NOMO-1 treated with DMSO at 0.1 percent for 48 hours (cell line): ENCODE results near the gene CALM3.

Experiments used
- DNase-seq: peaks from one replicate; lab custom pipeline; 2025; ENCODE audit not compliant: unreplicated experiment; lab: John Stamatoyannopoulos, UW

The CALM3 gene

GRCh38 chr19:46599716-46600373 lies 1.3 kb upstream of the CALM3 start:
- DNase-seq: no peak

- peak; percentile 98 for DNase-seq
Observed at GRCh38 chr19:46600384-46601317, 479 bp upstream of the CALM3 start.

GRCh38 chr19:46602392-46603194 lies 1.5 kb downstream of the CALM3 start:
- no peak for DNase-seq

GRCh38 chr19:46603195-46603637 lies 2.1 kb downstream of the CALM3 start:
- DNase-seq: no peak

- DNase-seq: no peak
Observed at GRCh38 chr19:46603752-46604231, 2.7 kb downstream of the CALM3 start.

- no peak for DNase-seq
Observed at GRCh38 chr19:46604781-46605355, 3.7 kb downstream of the CALM3 start.

- no peak for DNase-seq
Observed at GRCh38 chr19:46605356-46605821, 4.3 kb downstream of the CALM3 start.

- DNase-seq: no peak
Observed at GRCh38 chr19:46606019-46606418, 4.9 kb downstream of the CALM3 start.

- no peak for DNase-seq
Observed at GRCh38 chr19:46606681-46607447, 5.7 kb downstream of the CALM3 start.

GRCh38 chr19:46607448-46607841 lies 6.3 kb downstream of the CALM3 start:
- DNase-seq: peak; percentile 54

- DNase-seq: no peak
Observed at GRCh38 chr19:46608178-46608577, 7.0 kb downstream of the CALM3 start.

- DNase-seq: no peak
Observed at GRCh38 chr19:46608581-46609345, 7.6 kb downstream of the CALM3 start.

GRCh38 chr19:46609511-46610412 lies 8.6 kb downstream of the CALM3 start:
- no peak for DNase-seq

- no peak for DNase-seq
Observed at GRCh38 chr19:46610413-46610775, 9.3 kb downstream of the CALM3 start.

GRCh38 chr19:46610851-46611770 lies 10.0 kb downstream of the CALM3 start:
- peak; percentile 28 for DNase-seq

GRCh38 chr19:46611776-46612175 lies 10.6 kb downstream of the CALM3 start:
- no peak for DNase-seq

- DNase-seq: no peak
Observed at GRCh38 chr19:46613525-46613924, 12.4 kb downstream of the CALM3 start.
